Fibroblast of lung (primary cell): Measurements from ENCODE around the gene TCAF1. TPM values are rescaled to one million over a fixed set of nuclear protein-coding genes. Genes with fewer than 3 reads are reported as not detected.
"Not testable (repeated sequence)": the region's sequence is repeated elsewhere in the genome, so short reads cannot be mapped to it uniquely, and the experiment has no call there.

Source experiments
- DNase-seq, 2 donors: peaks; one replicate each; pipeline versions ENCODE4 v3.0.0 to v3.0.0-alpha.2; 2010; ENCODE audit warnings: low read depth in 2 of 2
- H2AFZ ChIP-seq: 2 replicates; pipeline ENCODE4 v1.5.1; 2012; ENCODE audit warnings: low read length, control low read depth, inconsistent platforms
- H3K27ac ChIP-seq: 2 replicates; pipeline ENCODE4 v1.5.1; 2011; ENCODE audit warnings: low read length, control low read depth; ENCODE audit not compliant: insufficient read depth
- H3K27me3 ChIP-seq: 2 replicates; pipeline ENCODE4 v1.5.1; 2011; ENCODE audit warnings: mild to moderate bottlenecking, low read length; ENCODE audit not compliant: control insufficient read depth, insufficient read depth
- H3K36me3 ChIP-seq: 2 replicates; pipeline ENCODE4 v1.5.1; 2011; ENCODE audit warnings: low read length; ENCODE audit not compliant: control insufficient read depth, insufficient read depth
- H3K4me1 ChIP-seq: 2 replicates; pipeline ENCODE4 v1.5.1; 2011; ENCODE audit warnings: low read length; ENCODE audit not compliant: control insufficient read depth, insufficient read depth; ENCODE audit errors: extremely low read depth
- H3K4me2 ChIP-seq: 2 replicates; pipeline ENCODE4 v1.5.1; 2011; ENCODE audit warnings: low read length, control low read depth; ENCODE audit not compliant: insufficient read depth; ENCODE audit errors: extremely low read depth
- H3K4me3 ChIP-seq, 4 experiments: fragments of 200-600 bp in 1 of 4; sonication (generic) in 1 of 4; replicated peaks in 1 of 4; 2 replicates each; pipeline ENCODE4 v1.5.1; 2011 to 2016; ENCODE audit warnings: low read length in 4 of 4, low read depth in 3 of 4, mild to moderate bottlenecking in 3 of 4, control low read depth in 2 of 4, inconsistent platforms in 1 of 4, mixed read lengths in 1 of 4; ENCODE audit not compliant: insufficient read depth in 1 of 4; ENCODE audit errors: control extremely low read depth in 1 of 4
- H3K79me2 ChIP-seq: 2 replicates; pipeline ENCODE4 v1.5.1; 2012; ENCODE audit warnings: mild to moderate bottlenecking, low read length, inconsistent platforms; ENCODE audit not compliant: control insufficient read depth, insufficient read depth
- H3K9ac ChIP-seq: 2 replicates; pipeline ENCODE4 v1.5.1; 2011; ENCODE audit warnings: mild to moderate bottlenecking, low read length, control low read depth; ENCODE audit not compliant: insufficient read depth
- H3K9me3 ChIP-seq: 2 replicates; pipeline ENCODE4 v1.5.1; 2012; ENCODE audit warnings: low read depth, low read length; ENCODE audit not compliant: control insufficient read depth, insufficient read depth
- H4K20me1 ChIP-seq: 2 replicates; pipeline ENCODE4 v1.5.1; 2011; ENCODE audit warnings: low read length; ENCODE audit not compliant: control insufficient read depth, insufficient read depth; ENCODE audit errors: extremely low read depth
- polyA plus RNA-seq, 2 donors: library from polyadenylated mRNA; depleted of rRNA in 1 of 2; stranded (reverse) in 1 of 2; unstranded in 1 of 2; fragments of >200 nt; gene quantifications; 2 replicates each; pipeline ENCODE4 v1.2.1, GENCODE V29; 2011 to 2012; ENCODE audit warnings: missing spikeins in 1 of 2
- total RNA-seq: library from RNA; depleted of rRNA; stranded (reverse); fragments of >200 nt; gene quantifications from 2 replicates; pipeline ENCODE4 v1.2.1, GENCODE V29; 2014

TCAF1 gene
- total and polyA plus RNA-seq, 2 donors (not counting 1 experiment from before 2014, with no cell fraction given): 61.2 to 65.6 TPM

GRCh38 chr7:143821392-143822277 is 80.3 kb downstream of the TCAF1 start:
- H3K79me2 ChIP-seq, DNase-seq, H3K4me1 ChIP-seq, H3K36me3 ChIP-seq, H3K9me3 ChIP-seq, H4K20me1 ChIP-seq, H3K9ac ChIP-seq, H3K4me2 ChIP-seq, H3K27me3 ChIP-seq, H2AFZ ChIP-seq, H3K4me3 ChIP-seq, H3K27ac ChIP-seq: not testable (repeated sequence)

DNA sequence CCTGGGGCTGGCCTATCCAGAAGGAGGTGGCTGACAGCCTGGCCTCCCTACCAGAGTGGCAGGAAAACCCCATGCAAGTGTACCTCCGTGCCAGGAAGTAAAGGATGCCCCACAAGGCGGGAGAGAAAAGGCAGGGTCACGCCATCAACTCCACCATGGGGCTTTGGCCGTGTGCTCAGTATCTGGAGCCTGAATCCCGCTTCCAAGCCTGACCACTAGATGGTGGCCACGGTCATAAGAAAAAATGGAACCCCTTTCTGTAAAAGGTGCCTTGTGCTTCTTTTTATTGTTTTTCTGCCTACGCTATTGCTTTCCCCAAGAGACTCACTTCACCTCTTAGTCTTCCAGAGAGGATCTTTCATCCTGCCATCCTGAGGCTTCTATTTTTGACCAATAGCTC is 84.1 kb downstream of the TCAF1 start:
- not testable (repeated sequence) for H3K4me3 ChIP-seq, H3K79me2 ChIP-seq, H3K27me3 ChIP-seq

GRCh38 chr7:143816471-143817133 is 85.4 kb downstream of the TCAF1 start:
- H3K4me2 ChIP-seq, H3K27ac ChIP-seq, H3K9me3 ChIP-seq, H3K4me1 ChIP-seq, H3K79me2 ChIP-seq, H3K36me3 ChIP-seq, H3K9ac ChIP-seq, H2AFZ ChIP-seq, DNase-seq, H3K4me3 ChIP-seq, H3K27me3 ChIP-seq, H4K20me1 ChIP-seq: not testable (repeated sequence)

More for the DNA sequence above, 84.1 kb downstream of the TCAF1 start:
- not testable (repeated sequence) for H3K4me2 ChIP-seq, H2AFZ ChIP-seq, H3K9ac ChIP-seq, DNase-seq, H4K20me1 ChIP-seq, H3K36me3 ChIP-seq, H3K27ac ChIP-seq, H3K4me1 ChIP-seq, H3K9me3 ChIP-seq

- not testable (repeated sequence) for DNase-seq, H3K4me1 ChIP-seq, H3K9ac ChIP-seq, H2AFZ ChIP-seq, H3K27me3 ChIP-seq, H4K20me1 ChIP-seq, H3K79me2 ChIP-seq, H3K4me2 ChIP-seq, H3K4me3 ChIP-seq, H3K27ac ChIP-seq, H3K9me3 ChIP-seq, H3K36me3 ChIP-seq
Observed at GRCh38 chr7:143810639-143811038, 91.3 kb downstream of the TCAF1 start.

DNA sequence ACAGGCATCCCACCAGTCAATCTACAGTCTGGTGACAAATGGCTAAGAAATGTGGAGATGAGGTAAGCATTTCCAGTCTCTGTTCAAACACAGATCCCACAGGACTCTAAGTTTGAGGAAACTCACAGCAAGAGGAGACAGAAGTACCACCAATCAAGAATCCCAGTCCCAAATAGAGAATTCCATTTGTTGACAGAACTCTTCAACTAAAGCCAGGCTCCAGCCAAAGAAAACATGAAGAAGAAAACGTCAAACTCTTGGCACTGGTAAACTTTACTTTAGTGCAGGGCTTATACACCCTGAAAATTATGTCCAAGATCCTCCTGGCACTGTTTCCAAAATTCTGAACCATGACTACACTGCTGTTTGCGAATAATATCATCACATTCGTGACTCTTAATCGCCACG is 95.3 kb downstream of the TCAF1 start:
- not testable (repeated sequence) for H3K4me3 ChIP-seq, DNase-seq, H2AFZ ChIP-seq, H3K9ac ChIP-seq, H4K20me1 ChIP-seq, H3K4me2 ChIP-seq, H3K27me3 ChIP-seq, H3K27ac ChIP-seq, H3K9me3 ChIP-seq, H3K4me1 ChIP-seq, H3K79me2 ChIP-seq, H3K36me3 ChIP-seq

Other genes starting within 250 kb of the TCAF1 start
- gene CTAGE6, start 144.5 kb downstream of the TCAF1 start, total RNA-seq: 0.17 and 0.26 TPM in 2 replicates
- not detected in 2 replicates for gene CTAGE6, start 144.5 kb downstream of the TCAF1 start, polyA plus RNA-seq
- gene OR2F2, start 33.1 kb upstream of the TCAF1 start, total RNA-seq: not detected in 2 replicates
- not detected in 2 replicates for gene OR2F2, start 33.1 kb upstream of the TCAF1 start, polyA plus RNA-seq
- not detected in 2 replicates for gene OR2F1, start 52.7 kb upstream of the TCAF1 start, total RNA-seq
- gene OR2F1, start 52.7 kb upstream of the TCAF1 start, polyA plus RNA-seq: not detected in 2 replicates
- not detected in 2 replicates for gene OR6B1, start 98.1 kb upstream of the TCAF1 start, total RNA-seq
- gene OR6B1, start 98.1 kb upstream of the TCAF1 start, polyA plus RNA-seq: not detected in 2 replicates
- gene OR2A5, start 146.8 kb upstream of the TCAF1 start, total RNA-seq: not detected in 2 replicates
- not detected in 2 replicates for gene OR2A5, start 146.8 kb upstream of the TCAF1 start, polyA plus RNA-seq
- not detected in 2 replicates for gene OR2A25, start 167.6 kb upstream of the TCAF1 start, total RNA-seq
- gene OR2A25, start 167.6 kb upstream of the TCAF1 start, polyA plus RNA-seq: not detected in 2 replicates
- not detected in 2 replicates for gene OR2A12, start 184.1 kb upstream of the TCAF1 start, total RNA-seq
- gene OR2A12, start 184.1 kb upstream of the TCAF1 start, polyA plus RNA-seq: not detected in 2 replicates
- not detected in 2 replicates for gene OR2A2, start 207.4 kb upstream of the TCAF1 start, total RNA-seq
- gene OR2A2, start 207.4 kb upstream of the TCAF1 start, polyA plus RNA-seq: not detected in 2 replicates
- not detected in 2 replicates for gene OR2A14, start 221.0 kb upstream of the TCAF1 start, total RNA-seq
- gene OR2A14, start 221.0 kb upstream of the TCAF1 start, polyA plus RNA-seq: not detected in 2 replicates